Measurements from ENCODE around the gene CYTH2. TPM values are rescaled to one million over a fixed set of nuclear protein-coding genes. Genes with fewer than 3 reads are reported as not detected.

Gene CYTH2
- total RNA-seq, 1 experiment from 2014 or later: 103 TPM

DNA sequence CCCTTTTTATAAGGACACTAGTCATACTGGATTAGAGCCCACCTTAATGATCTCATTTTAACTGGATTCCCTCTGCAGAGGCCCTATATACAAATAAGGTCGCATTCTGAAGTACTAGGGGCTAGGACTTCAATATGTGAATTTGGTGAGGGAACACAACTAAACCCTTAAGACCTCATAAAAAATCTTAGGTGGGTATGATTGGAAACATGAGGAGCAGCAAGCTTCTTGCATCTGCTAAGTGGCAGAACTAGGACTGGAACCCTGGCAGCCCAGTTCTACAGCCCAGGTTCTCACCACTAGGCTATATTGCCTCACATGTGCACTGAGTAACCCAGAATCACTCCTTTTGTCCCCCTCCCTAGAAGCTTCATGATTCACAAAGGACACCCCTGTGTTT lies 40.5 kb upstream of the CYTH2 start:
- no peaks in the 10 kb centered on the region for H3K79me2 ChIP-seq (ENCODE audit: insufficient read depth, low read length)
- no peak overlapping the region for H3K4ac ChIP-seq (ENCODE audit: low read depth, low read length)
- no peaks in the 10 kb centered on the region for H3K27me3 ChIP-seq (ENCODE audit: insufficient read depth, low read length)
- H4K5ac ChIP-seq (ENCODE audit: insufficient read length, low read depth, low read length): no peak overlapping the region
- no peak overlapping the region for H3K27ac ChIP-seq (ENCODE audit: insufficient read length, low read depth, low read length)
- TF ChIP-seq, protein P1, sequence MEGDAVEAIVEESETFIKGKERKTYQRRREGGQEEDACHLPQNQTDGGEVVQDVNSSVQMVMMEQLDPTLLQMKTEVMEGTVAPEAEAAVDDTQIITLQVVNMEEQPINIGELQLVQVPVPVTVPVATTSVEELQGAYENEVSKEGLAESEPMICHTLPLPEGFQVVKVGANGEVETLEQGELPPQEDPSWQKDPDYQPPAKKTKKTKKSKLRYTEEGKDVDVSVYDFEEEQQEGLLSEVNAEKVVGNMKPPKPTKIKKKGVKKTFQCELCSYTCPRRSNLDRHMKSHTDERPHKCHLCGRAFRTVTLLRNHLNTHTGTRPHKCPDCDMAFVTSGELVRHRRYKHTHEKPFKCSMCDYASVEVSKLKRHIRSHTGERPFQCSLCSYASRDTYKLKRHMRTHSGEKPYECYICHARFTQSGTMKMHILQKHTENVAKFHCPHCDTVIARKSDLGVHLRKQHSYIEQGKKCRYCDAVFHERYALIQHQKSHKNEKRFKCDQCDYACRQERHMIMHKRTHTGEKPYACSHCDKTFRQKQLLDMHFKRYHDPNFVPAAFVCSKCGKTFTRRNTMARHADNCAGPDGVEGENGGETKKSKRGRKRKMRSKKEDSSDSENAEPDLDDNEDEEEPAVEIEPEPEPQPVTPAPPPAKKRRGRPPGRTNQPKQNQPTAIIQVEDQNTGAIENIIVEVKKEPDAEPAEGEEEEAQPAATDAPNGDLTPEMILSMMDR (conservative IDR thresholded peaks at IDR 0.05): no peak
- H3K79me1 ChIP-seq (ENCODE audit: insufficient read depth, low read depth, low read length, poor library complexity, severe bottlenecking): no peaks in the 10 kb centered on the region
- no peak overlapping the region for H4K91ac ChIP-seq (ENCODE audit: insufficient read length, low read depth, low read length)
- Mint-ChIP-seq H3K4me3 (no peak overlapping the region), H3K27me3 (ENCODE audit: low read depth) (no peaks in the 10 kb centered on the region), H3K4me1 (peaks cover 5 to 6% of the 10 kb centered on the region in 2 experiments), H3K36me3 (ENCODE audit: insufficient read depth in 1 of 3, low read depth in 3 of 3) (peaks cover 8 to 16% (median 15%) of the 10 kb centered on the region in 3 experiments; a peak in 5 of 7 replicates), H3K9me3 (no peaks in the 10 kb centered on the region), H3K27ac (no peak overlapping the region)
- H4K8ac ChIP-seq (replicated peaks; ENCODE audit: insufficient read length, low read depth, low read length): no peak overlapping the region
- H2AK5ac ChIP-seq (ENCODE audit: insufficient read length, low read length): no peak overlapping the region
- H3K4me2 ChIP-seq (ENCODE audit: insufficient read depth, insufficient read length, low read length): no peak overlapping the region
- no peaks in the 10 kb centered on the region for H3K23me2 ChIP-seq (ENCODE audit: insufficient read length, low read depth, low read length, poor library complexity, severe bottlenecking)
- H2AFZ ChIP-seq (ENCODE audit: low read length): no peak overlapping the region
- H3K14ac ChIP-seq (ENCODE audit: insufficient read depth, low read length): no peak overlapping the region
- H4K20me1 ChIP-seq (ENCODE audit: control insufficient read depth, insufficient read depth, insufficient read length): no peaks in the 10 kb centered on the region
- no peak overlapping the region for H2BK12ac ChIP-seq (ENCODE audit: insufficient read length, low read depth, low read length)
- H3K23ac ChIP-seq (ENCODE audit: insufficient read length, low read depth, low read length): no peak overlapping the region
- H3K4me1 ChIP-seq (ENCODE audit: insufficient read depth, low read length): no peaks in the 10 kb centered on the region
- H3T11ph ChIP-seq (ENCODE audit: low read length): no peak overlapping the region
- H2BK20ac ChIP-seq (ENCODE audit: low read depth, low read length, poor library complexity, severe bottlenecking): no peak overlapping the region
- DNase-seq: no peak
- no peak overlapping the region for H3K9ac ChIP-seq (ENCODE audit: extremely low read depth, insufficient read length, low read length)
- H2BK5ac ChIP-seq (ENCODE audit: insufficient read length, low read length): no peak overlapping the region
- no peak overlapping the region for H2BK15ac ChIP-seq (ENCODE audit: low read depth, low read length)
- no peak overlapping the region for H2BK120ac ChIP-seq (ENCODE audit: low read depth, low read length, poor library complexity, severe bottlenecking)
- no CpG with 5 or more reads among the region's 1 CpG for WGBS (ENCODE audit: extremely low coverage, insufficient read length, low lambda C conversion rate)
- no peak overlapping the region for H3K18ac ChIP-seq (ENCODE audit: insufficient read length, low read depth, low read length)
- no peaks in the 10 kb centered on the region for H3K9me3 ChIP-seq (ENCODE audit: control insufficient read depth, low read depth, low read length)
- no peak overlapping the region for H3K56ac ChIP-seq (ENCODE audit: insufficient read length, low read depth, low read length)
